MCF 10A (cell line): ENCODE results near the gene MFAP4. TPM values are rescaled to one million over a fixed set of nuclear protein-coding genes. Genes with fewer than 3 reads are reported as not detected.

Source experiments
- BruUV-seq: library from RNA; stranded (reverse); fragments of 400-500 nt; replicated peaks from 2 replicates; lab custom pipeline; 2021; lab: Mats Ljungman, UMichigan
- CTCF ChIA-PET: fragments of 300-600 bp; sonication (Branson Sonifier 250); formaldehyde crosslinking; extraction: SDS; loops from one replicate; lab custom pipeline; 2021; ENCODE audit warnings: antibody characterized with exemption, inconsistent platforms; lab: Yijun Ruan, JAX
- POLR2A ChIA-PET: fragments of 300-600, 350-650 bp; sonication (Branson Sonifier 250); formaldehyde crosslinking; extraction: SDS; loops from one replicate; lab custom pipeline; 2020; ENCODE audit warnings: antibody characterized with exemption, inconsistent platforms; lab: Yijun Ruan, JAX
- DNase-seq: peaks from one replicate; pipeline ENCODE4 v3.0.0-alpha.2; 2018; ENCODE audit not compliant: unreplicated experiment
- H3K27ac Mint-ChIP-seq: one replicate; pipeline ENCODE4 v1.8.0; 2022; ENCODE audit warnings: mild to moderate bottlenecking, low read depth, mixed read lengths; ENCODE audit not compliant: unreplicated experiment
- H3K27me3 Mint-ChIP-seq: one replicate; pipeline ENCODE4 v1.8.0; 2022; ENCODE audit warnings: mixed read lengths; ENCODE audit not compliant: insufficient read depth, unreplicated experiment
- H3K36me3 Mint-ChIP-seq: one replicate; pipeline ENCODE4 v1.8.0; 2022; ENCODE audit warnings: mild to moderate bottlenecking, moderate library complexity, mixed read lengths; ENCODE audit not compliant: insufficient read depth, unreplicated experiment
- H3K4me1 Mint-ChIP-seq: one replicate; pipeline ENCODE4 v1.8.0; 2022; ENCODE audit warnings: mixed read lengths; ENCODE audit not compliant: insufficient read depth, unreplicated experiment
- H3K4me3 Mint-ChIP-seq: one replicate; pipeline ENCODE4 v1.8.0; 2022; ENCODE audit warnings: mild to moderate bottlenecking, moderate library complexity, mixed read lengths; ENCODE audit not compliant: unreplicated experiment
- H3K9me3 Mint-ChIP-seq: one replicate; pipeline ENCODE4 v1.8.0; 2022; ENCODE audit warnings: mixed read lengths; ENCODE audit not compliant: unreplicated experiment
- intact Hi-C: fragments of 100-400 bp; cut with micrococcal nuclease; formaldehyde crosslinking; loops from 2 replicates; pipeline ENCODE4 v1.14.1; 2022
- total RNA-seq: library from RNA; stranded (reverse); gene quantifications from 2 replicates; pipeline ENCODE4 v1.2.3, GENCODE V29; 2022
- TF ChIP-seq, protein P1 (sequence below): fragments of 200-600 bp; IDR thresholded peaks from one replicate; pipeline ENCODE4 v1.8.0; 2022; ENCODE audit warnings: antibody characterized with exemption, mild to moderate bottlenecking; ENCODE audit not compliant: unreplicated experiment

MFAP4 gene
- total RNA-seq, 1 experiment from 2014 or later = not detected

DNA sequence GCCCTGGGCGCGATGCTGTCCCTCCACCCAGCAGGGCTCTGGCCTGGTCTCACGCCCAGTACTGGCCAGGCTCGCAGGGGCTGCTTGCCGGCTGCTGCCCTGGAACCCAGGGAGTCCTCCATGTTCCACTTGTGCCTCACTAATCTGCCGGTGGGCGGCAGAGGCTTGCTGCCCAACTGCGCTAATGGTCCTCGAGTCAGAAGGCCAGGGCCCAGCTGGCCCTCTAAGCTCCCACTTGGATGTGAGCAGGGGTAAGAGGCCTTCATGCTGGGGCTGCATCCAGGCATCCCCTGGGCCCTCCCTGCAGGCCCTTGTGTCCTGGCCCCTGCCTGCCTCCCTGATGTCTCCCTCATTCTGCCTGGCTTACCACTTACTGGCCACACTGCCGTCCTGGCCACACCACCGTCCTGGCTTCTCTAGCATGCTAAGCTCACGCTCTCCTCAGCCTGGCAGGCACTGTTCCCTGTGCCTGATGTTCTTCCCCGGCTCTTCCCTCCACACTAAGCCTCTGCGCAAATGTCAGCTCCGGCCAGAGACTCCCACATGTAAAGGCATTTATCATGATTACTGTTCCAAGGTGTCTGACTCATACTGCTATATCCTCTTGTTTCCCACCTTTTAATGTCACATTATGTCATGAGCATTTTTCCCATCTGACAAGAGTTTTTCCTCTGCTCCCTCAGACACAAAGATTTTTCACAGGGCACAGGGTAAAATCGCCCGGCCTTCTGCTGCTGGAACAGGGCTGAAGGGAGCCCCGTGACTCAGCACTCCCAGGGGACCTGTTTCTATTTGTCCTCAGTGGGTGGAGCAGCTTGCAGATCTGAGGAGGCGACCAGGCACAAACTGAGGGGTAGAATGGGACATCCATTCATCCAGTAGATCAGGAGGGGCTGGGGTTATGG, 40.4 kb downstream of the MFAP4 start:
- ChIA-PET POLR2A (interaction anchor here (0.6 to 1.0 kb wide), 3 partner anchors 8 to 1200 kb away, joined by 3 to 4 read pairs (median 3); no protein-coding TSS in a partner anchor), CTCF (interaction anchor here (0.6 to 0.7 kb wide), 4 partner anchors 8 to 187 kb away, joined by 3 to 5 read pairs (median 3); partner anchors contain the start of genes B9D1 and SLC47A1)
- peaks cover 11% of the 10 kb centered on the region for H3K36me3 Mint-ChIP-seq
- peaks cover 14% of the 10 kb centered on the region for H3K4me1 Mint-ChIP-seq
- H3K27ac Mint-ChIP-seq = peak overlapping the region; percentile 77
- TF ChIP-seq, protein P1, sequence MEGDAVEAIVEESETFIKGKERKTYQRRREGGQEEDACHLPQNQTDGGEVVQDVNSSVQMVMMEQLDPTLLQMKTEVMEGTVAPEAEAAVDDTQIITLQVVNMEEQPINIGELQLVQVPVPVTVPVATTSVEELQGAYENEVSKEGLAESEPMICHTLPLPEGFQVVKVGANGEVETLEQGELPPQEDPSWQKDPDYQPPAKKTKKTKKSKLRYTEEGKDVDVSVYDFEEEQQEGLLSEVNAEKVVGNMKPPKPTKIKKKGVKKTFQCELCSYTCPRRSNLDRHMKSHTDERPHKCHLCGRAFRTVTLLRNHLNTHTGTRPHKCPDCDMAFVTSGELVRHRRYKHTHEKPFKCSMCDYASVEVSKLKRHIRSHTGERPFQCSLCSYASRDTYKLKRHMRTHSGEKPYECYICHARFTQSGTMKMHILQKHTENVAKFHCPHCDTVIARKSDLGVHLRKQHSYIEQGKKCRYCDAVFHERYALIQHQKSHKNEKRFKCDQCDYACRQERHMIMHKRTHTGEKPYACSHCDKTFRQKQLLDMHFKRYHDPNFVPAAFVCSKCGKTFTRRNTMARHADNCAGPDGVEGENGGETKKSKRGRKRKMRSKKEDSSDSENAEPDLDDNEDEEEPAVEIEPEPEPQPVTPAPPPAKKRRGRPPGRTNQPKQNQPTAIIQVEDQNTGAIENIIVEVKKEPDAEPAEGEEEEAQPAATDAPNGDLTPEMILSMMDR = no peak
- BruUV-seq = no TSS peak
- intact Hi-C loops = no loop called here
- H3K9me3 Mint-ChIP-seq = no peaks in the 10 kb centered on the region
- peak; percentile 70 for DNase-seq
- no peak overlapping the region for H3K4me3 Mint-ChIP-seq
- H3K27me3 Mint-ChIP-seq = no peaks in the 10 kb centered on the region

DNA sequence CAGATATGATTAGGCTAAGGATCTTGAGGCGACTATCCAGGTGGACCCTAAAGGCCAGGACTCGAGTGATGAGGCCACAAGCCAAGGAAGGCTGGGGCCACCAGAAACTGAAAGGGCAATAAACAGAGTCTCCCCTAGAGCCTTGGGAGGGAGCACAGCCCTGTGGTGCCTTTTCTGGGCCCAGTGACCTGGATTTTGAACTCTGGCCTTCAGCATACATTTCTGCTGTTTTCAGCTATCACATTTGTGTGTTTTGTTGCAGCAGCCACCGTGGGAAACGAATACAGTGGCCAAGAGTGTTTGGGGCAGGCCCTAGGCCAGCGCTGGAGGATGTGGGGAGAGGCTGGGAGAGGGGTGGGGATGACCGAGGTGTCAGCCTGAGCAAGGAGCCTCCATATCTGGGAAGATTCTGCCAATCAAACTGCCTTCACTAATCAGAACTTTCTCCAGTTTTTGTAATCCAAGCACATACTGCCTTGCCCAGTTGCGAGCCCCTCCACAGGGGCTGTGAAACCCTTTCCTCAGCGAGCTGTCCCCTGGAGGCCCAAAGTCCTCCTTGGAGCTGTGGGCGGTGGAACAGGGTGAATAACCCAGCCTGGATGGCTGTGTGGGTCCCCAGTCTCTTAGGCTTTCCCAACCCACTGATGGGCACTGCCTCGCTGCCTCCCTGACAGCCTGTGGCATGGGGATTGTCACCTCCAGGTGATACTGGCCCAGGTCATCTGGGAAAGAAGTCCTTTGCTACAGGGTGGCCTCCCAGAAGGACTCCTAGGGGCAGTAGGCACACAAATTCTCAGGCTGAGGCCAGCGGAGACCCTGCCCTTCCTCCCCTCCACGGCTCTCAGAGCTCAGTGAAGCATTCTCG, 41.3 kb downstream of the MFAP4 start:
- POLR2A ChIA-PET = interaction anchor here (0.6 to 0.7 kb wide), 2 partner anchors 85 to 1199 kb away, joined by 3 to 4 read pairs; no protein-coding TSS in a partner anchor
- H3K9me3 Mint-ChIP-seq = no peaks in the 10 kb centered on the region
- intact Hi-C loops = no loop called here
- no peak overlapping the region for H3K27ac Mint-ChIP-seq
- H3K36me3 Mint-ChIP-seq = peaks cover 12% of the 10 kb centered on the region
- no TSS peak for BruUV-seq
- H3K4me3 Mint-ChIP-seq = no peak overlapping the region
- CTCF ChIA-PET = interaction anchor here (0.6 to 0.7 kb wide), 3 partner anchors 15 to 50 kb away, joined by 3 to 5 read pairs (median 3); partner anchors contain the start of gene B9D1
- TF ChIP-seq, protein P1 = no peak
- DNase-seq = no peak
- no peaks in the 10 kb centered on the region for H3K27me3 Mint-ChIP-seq
- peaks cover 19% of the 10 kb centered on the region for H3K4me1 Mint-ChIP-seq

DNA sequence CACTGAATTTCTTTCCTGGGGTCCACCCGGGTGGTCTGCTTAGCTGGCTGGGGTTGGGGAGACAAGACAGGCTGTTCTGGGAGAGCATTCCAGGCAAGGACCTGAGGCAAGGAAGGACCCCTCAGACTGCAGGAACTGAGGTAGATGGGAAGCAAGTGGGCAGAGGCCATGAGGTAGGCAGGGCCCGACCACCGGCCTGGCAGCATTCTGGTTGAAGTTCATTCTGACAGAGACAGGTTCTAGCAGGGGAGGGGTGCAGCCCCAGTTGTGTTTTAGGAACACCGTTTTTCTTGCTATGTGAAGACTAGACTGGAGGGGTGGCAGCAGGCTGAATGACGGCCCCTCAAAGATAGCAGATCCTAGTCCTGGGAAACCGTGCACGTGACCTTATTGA, 41.9 kb downstream of the MFAP4 start:
- CTCF ChIA-PET = no interaction called here
- H3K27me3 Mint-ChIP-seq = no peaks in the 10 kb centered on the region
- POLR2A ChIA-PET = no interaction called here
- TF ChIP-seq, protein P1 = no peak
- no peak overlapping the region for H3K27ac Mint-ChIP-seq
- no peaks in the 10 kb centered on the region for H3K9me3 Mint-ChIP-seq
- peaks cover 12% of the 10 kb centered on the region for H3K36me3 Mint-ChIP-seq
- intact Hi-C loops = no loop called here
- H3K4me3 Mint-ChIP-seq = no peak overlapping the region
- H3K4me1 Mint-ChIP-seq = peaks cover 19% of the 10 kb centered on the region
- no TSS peak for BruUV-seq
- no peak for DNase-seq
